Lower leg skin (tissue), 3 donors: ENCODE results near the gene GALR2.

Experiments used
- POLR2A ChIP-seq, 2 donors: fragments of 450-650 bp; IDR thresholded peaks; one replicate each; pipeline ENCODE4 v1.6.1; 2016 to 2017; ENCODE audit warnings: antibody characterized with exemption in 2 of 2, mild to moderate bottlenecking in 1 of 2, moderate library complexity in 1 of 2
- TF ChIP-seq, protein P1 (sequence below), 3 donors: fragments of 450-650 bp; IDR thresholded peaks; one replicate each; pipeline ENCODE4 v1.5.1; 2016; ENCODE audit warnings: antibody characterized with exemption in 3 of 3, mild to moderate bottlenecking in 3 of 3, moderate library complexity in 2 of 3

DNA sequence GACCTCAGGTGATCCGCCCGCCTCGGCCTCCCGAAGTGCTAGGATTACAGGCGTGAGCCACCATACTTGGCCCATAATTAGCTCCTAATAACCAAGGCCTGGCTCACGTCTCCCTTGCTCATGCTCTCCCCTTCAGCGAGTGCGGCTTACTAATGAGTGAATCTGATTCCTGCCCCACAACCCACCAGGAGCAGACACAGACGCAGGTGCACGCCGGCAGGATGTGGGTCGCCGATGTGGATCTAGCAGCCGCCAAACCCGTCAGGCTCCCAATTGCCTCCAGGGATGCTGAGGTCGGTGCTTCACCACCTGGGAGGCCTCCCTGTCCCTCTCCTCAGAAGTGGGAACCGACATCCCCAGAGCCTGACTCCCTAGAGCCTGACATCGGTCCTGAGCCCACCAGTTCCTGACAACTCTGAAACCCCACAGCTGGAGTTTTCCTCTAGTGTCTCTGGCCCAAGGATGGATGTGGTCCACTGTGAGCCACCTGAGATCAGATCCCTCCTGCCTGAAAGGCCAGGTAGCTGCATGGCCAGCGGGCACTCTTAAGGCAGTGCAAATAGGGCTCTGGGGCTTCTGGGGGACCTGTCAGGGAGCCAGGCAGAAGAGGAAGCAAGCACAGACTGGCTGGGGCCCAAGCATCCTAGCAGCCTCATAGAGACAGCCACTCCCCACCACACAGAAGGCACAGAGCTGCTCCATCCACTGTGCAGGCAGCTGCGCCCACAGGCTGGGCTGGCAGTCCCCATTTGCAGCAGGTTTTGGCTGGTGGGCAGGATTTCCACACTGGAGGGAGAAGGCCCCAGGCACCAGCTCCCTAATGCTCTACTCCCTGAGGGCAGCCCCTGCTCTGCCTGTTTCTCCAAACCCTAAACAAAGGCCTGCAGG, 18.2 kb downstream of the GALR2 start:
- TF ChIP-seq, protein P1, sequence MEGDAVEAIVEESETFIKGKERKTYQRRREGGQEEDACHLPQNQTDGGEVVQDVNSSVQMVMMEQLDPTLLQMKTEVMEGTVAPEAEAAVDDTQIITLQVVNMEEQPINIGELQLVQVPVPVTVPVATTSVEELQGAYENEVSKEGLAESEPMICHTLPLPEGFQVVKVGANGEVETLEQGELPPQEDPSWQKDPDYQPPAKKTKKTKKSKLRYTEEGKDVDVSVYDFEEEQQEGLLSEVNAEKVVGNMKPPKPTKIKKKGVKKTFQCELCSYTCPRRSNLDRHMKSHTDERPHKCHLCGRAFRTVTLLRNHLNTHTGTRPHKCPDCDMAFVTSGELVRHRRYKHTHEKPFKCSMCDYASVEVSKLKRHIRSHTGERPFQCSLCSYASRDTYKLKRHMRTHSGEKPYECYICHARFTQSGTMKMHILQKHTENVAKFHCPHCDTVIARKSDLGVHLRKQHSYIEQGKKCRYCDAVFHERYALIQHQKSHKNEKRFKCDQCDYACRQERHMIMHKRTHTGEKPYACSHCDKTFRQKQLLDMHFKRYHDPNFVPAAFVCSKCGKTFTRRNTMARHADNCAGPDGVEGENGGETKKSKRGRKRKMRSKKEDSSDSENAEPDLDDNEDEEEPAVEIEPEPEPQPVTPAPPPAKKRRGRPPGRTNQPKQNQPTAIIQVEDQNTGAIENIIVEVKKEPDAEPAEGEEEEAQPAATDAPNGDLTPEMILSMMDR (IDR thresholded peaks at IDR 0.05): no peak
- TF ChIP-seq POLR2A (IDR thresholded peaks at IDR 0.05): no peak
